HCT116 (cell line): ENCODE measurements around the gene DDX39A. TPM values are rescaled to one million over a fixed set of nuclear protein-coding genes. Genes with fewer than 3 reads are reported as not detected.

Source experiments
- ATAC-seq: fragments of 200-7000 bp; cut with Tn5 transposase; 2 replicates; pipeline ENCODE4 v1.9.1; 2020; ENCODE audit warnings: mild to moderate bottlenecking, moderate library complexity
- BruUV-seq: library from RNA; stranded (reverse); fragments of 400-500 nt; replicated peaks from 2 replicates; lab custom pipeline; 2021; lab: Mats Ljungman, UMichigan
- CTCF ChIA-PET: fragments of 300-600 bp; sonication (Branson Sonifier 250); formaldehyde crosslinking; loops from one replicate; lab custom pipeline; 2021; ENCODE audit warnings: antibody characterized with exemption; lab: Charles Lee
- POLR2A ChIA-PET: fragments of 300-600, 350-600 bp; sonication (Branson Sonifier 250); formaldehyde crosslinking; loops from one replicate; lab custom pipeline; 2021; ENCODE audit warnings: antibody characterized with exemption; lab: Charles Lee
- RAD21 ChIA-PET, 2 experiments: fragments of 300-600 bp; sonication (Branson Sonifier 250); formaldehyde crosslinking; loops; one replicate each; lab custom pipeline; 2023; ENCODE audit warnings: low total read pairs in 2 of 2; ENCODE audit not compliant: uncharacterized antibody in 2 of 2, unreplicated experiment in 2 of 2, low non-redundant PET in 1 of 2; lab: Charles Lee
- DNase-seq: peaks from one replicate; pipeline ENCODE4 v3.0.0-alpha.2; 2010; ENCODE audit warnings: low read depth, low spot score
- H2AFZ ChIP-seq: fragments of 200-600 bp; shearing (Covaris generic), sonication (generic); 2 replicates; pipeline ENCODE4 v1.6.1; 2017; ENCODE audit warnings: low read depth, mixed run types, mixed read lengths, antibody characterized with exemption, low read length; ENCODE audit not compliant: poor library complexity, severe bottlenecking
- H3K27ac ChIP-seq: 2 replicates; pipeline ENCODE4 v1.5.1; 2012; ENCODE audit warnings: low read depth, low read length
- H3K27me3 ChIP-seq: fragments of 200-600 bp; sonication (generic); 2 replicates; pipeline ENCODE4 v1.6.1; 2016; ENCODE audit warnings: mixed run types, low read length, mixed read lengths; ENCODE audit not compliant: insufficient read depth
- H3K36me3 ChIP-seq, 2 experiments: fragments of 200-500 bp in 1 of 2; fragments of 200-600 bp in 1 of 2; sonication (Bioruptor generic) in 1 of 2; sonication (generic) in 1 of 2; 2 replicates each; pipeline versions ENCODE4 v1.5.1 to v1.6.1; 2014 to 2016; ENCODE audit warnings: low read length in 2 of 2, inconsistent platforms in 1 of 2, mixed read lengths in 1 of 2, mixed run types in 1 of 2; ENCODE audit not compliant: insufficient read depth in 2 of 2, control insufficient read depth in 1 of 2
- H3K4me1 ChIP-seq, 2 experiments: fragments of 200-600 bp in 1 of 2; sonication (generic) in 1 of 2; 2 replicates each; pipeline versions ENCODE4 v1.5.1 to v1.6.1; 2012 to 2017; ENCODE audit warnings: low read length in 2 of 2, inconsistent platforms in 1 of 2, mild to moderate bottlenecking in 1 of 2, mixed read lengths in 1 of 2, mixed run types in 1 of 2, moderate library complexity in 1 of 2; ENCODE audit not compliant: insufficient read depth in 2 of 2, control insufficient read depth in 1 of 2
- H3K4me2 ChIP-seq: fragments of 200-600 bp; sonication (generic); 2 replicates; pipeline ENCODE4 v1.6.1; 2017; ENCODE audit warnings: mixed run types, low read length, mixed read lengths
- H3K4me3 ChIP-seq, 2 experiments: fragments of 200-600 bp in 1 of 2; sonication (generic) in 1 of 2; replicated peaks in 1 of 2; 2 replicates each; pipeline ENCODE4 v1.5.1; 2011 to 2016; ENCODE audit warnings: low read length in 2 of 2, control low read depth in 1 of 2, low read depth in 1 of 2, mild to moderate bottlenecking in 1 of 2, mixed read lengths in 1 of 2, mixed run types in 1 of 2
- H3K79me2 ChIP-seq: fragments of 200-600 bp; sonication (generic); 2 replicates; pipeline ENCODE4 v1.6.1; 2017; ENCODE audit warnings: mild to moderate bottlenecking, mixed run types, low read length, moderate library complexity, mixed read lengths; ENCODE audit not compliant: insufficient read depth
- H3K9ac ChIP-seq: fragments of 200-600 bp; sonication (generic); 2 replicates; pipeline ENCODE4 v1.6.1; 2016; ENCODE audit warnings: low read length, mixed read lengths
- H3K9me2 ChIP-seq: fragments of 200-600 bp; sonication (generic), shearing (Covaris generic); 2 replicates; pipeline ENCODE4 v1.6.1; 2017; ENCODE audit warnings: mixed run types, mild to moderate bottlenecking, moderate library complexity; ENCODE audit not compliant: insufficient read depth
- H3K9me3 ChIP-seq, 2 experiments: fragments of 200-500 bp in 1 of 2; fragments of 200-600 bp in 1 of 2; sonication (Bioruptor generic) in 1 of 2; sonication (generic) in 1 of 2; 2 replicates each; pipeline ENCODE4 v1.6.1; 2014 to 2017; ENCODE audit warnings: low read length in 2 of 2, mixed read lengths in 2 of 2, inconsistent platforms in 1 of 2, low read depth in 1 of 2, mild to moderate bottlenecking in 1 of 2, mixed run types in 1 of 2, moderate library complexity in 1 of 2; ENCODE audit not compliant: control insufficient read depth in 1 of 2, insufficient read depth in 1 of 2
- H4K20me1 ChIP-seq: fragments of 200-600 bp; sonication (generic), shearing (Covaris generic); 2 replicates; pipeline ENCODE4 v1.6.1; 2017; ENCODE audit warnings: mixed run types, mild to moderate bottlenecking, moderate library complexity; ENCODE audit not compliant: insufficient read depth
- ATF3 ChIP-seq: IDR thresholded peaks from 2 replicates; pipeline ENCODE4 v1.6.1; 2012
- CBX3 ChIP-seq: IDR thresholded peaks from 2 replicates; pipeline ENCODE4 v1.6.1; 2012; ENCODE audit warnings: low read depth
- CTCF ChIP-seq, 3 experiments: fragments of 200-600 bp in 1 of 3; sonication (generic) in 1 of 3; IDR thresholded peaks in 2 of 3; conservative IDR thresholded peaks in 1 of 3; 2 replicates each; pipeline ENCODE4 v1.5.1; 2012 to 2017; ENCODE audit warnings: low read depth in 2 of 3, low read length in 2 of 3, antibody characterized with exemption in 1 of 3, borderline replicate concordance in 1 of 3, control low read depth in 1 of 3, mild to moderate bottlenecking in 1 of 3, mixed read lengths in 1 of 3, mixed run types in 1 of 3, moderate library complexity in 1 of 3; ENCODE audit not compliant: insufficient read depth in 1 of 3
- ELF1 ChIP-seq: IDR thresholded peaks from 2 replicates; pipeline ENCODE4 v1.6.1; 2012; ENCODE audit warnings: low read depth, borderline replicate concordance
- EZH2 ChIP-seq: fragments of 200-600 bp; sonication (generic); IDR thresholded peaks from 2 replicates; pipeline ENCODE4 v1.6.1; 2017; ENCODE audit warnings: antibody characterized with exemption, mixed run types
- EZH2phosphoT487 ChIP-seq: fragments of 200-600 bp; IDR thresholded peaks from 2 replicates; pipeline ENCODE4 v1.6.1; 2018; ENCODE audit warnings: antibody characterized with exemption, borderline replicate concordance
- FOSL1 ChIP-seq: IDR thresholded peaks from 2 replicates; pipeline ENCODE4 v1.6.1; 2012; ENCODE audit warnings: low read depth
- POLR2A ChIP-seq: IDR thresholded peaks from 2 replicates; pipeline ENCODE4 v1.7.0; 2011; ENCODE audit warnings: borderline replicate concordance; ENCODE audit not compliant: insufficient read depth, insufficient read length; ENCODE audit errors: extremely low read depth
- POLR2AphosphoS5 ChIP-seq: IDR thresholded peaks from 2 replicates; pipeline ENCODE4 v1.6.1; 2011; ENCODE audit warnings: mild to moderate bottlenecking, low read depth, low read length, moderate library complexity
- RAD21 ChIP-seq: IDR thresholded peaks from 2 replicates; pipeline ENCODE4 v1.6.1; 2012; ENCODE audit warnings: low read depth, mild to moderate bottlenecking
- SIN3A ChIP-seq: IDR thresholded peaks from 2 replicates; pipeline ENCODE4 v1.6.1; 2012; ENCODE audit warnings: low read depth
- SP1 ChIP-seq: IDR thresholded peaks from 2 replicates; pipeline ENCODE4 v1.6.1; 2012; ENCODE audit warnings: low read depth
- SRF ChIP-seq: IDR thresholded peaks from 2 replicates; pipeline ENCODE4 v1.6.1; 2012; ENCODE audit warnings: low read depth
- TCF7L2 ChIP-seq: IDR thresholded peaks from 2 replicates; pipeline ENCODE4 v1.7.0; 2011; ENCODE audit warnings: borderline replicate concordance, inconsistent platforms; ENCODE audit not compliant: insufficient read depth, insufficient read length; ENCODE audit errors: extremely low read depth
- ZBTB33 ChIP-seq: IDR thresholded peaks from 2 replicates; pipeline ENCODE4 v1.6.1; 2011; ENCODE audit warnings: mild to moderate bottlenecking, low read length, moderate library complexity; ENCODE audit not compliant: insufficient replicate concordance; ENCODE audit errors: extremely low read depth
- ZFX ChIP-seq: fragments of 450-650 bp; IDR thresholded peaks from 2 replicates; pipeline ENCODE4 v1.6.1; 2017
- ZNF274 ChIP-seq: fragments of 200-500 bp; sonication (Bioruptor generic); IDR thresholded peaks from 2 replicates; pipeline ENCODE4 v1.6.1; 2014; ENCODE audit warnings: mild to moderate bottlenecking, low read depth, low read length, inconsistent platforms
- intact Hi-C: fragments of 100-400 bp; cut with micrococcal nuclease; formaldehyde crosslinking; loops from 2 replicates; pipeline ENCODE4 v1.10.0; 2022
- total RNA-seq: library from RNA; stranded (reverse); gene quantifications from one replicate; pipeline ENCODE4 v1.2.1, GENCODE V29; 2021; ENCODE audit not compliant: unreplicated experiment

The DDX39A gene
- total RNA-seq, 1 experiment from 2014 or later, result 152 TPM

GRCh38 chr19:14460935-14461334 is 41.8 kb upstream of the DDX39A start:
- Histone ChIP-seq H3K4me3 (no peak overlapping the region), H3K36me3 (peaks cover 17 to 18% of the 10 kb centered on the region in 2 experiments), H3K79me2 (no peaks in the 10 kb centered on the region), H3K27me3 (no peaks in the 10 kb centered on the region), H3K4me1 (no peaks in the 10 kb centered on the region), H4K20me1 (no peaks in the 10 kb centered on the region), H3K9me3 (no peaks in the 10 kb centered on the region), H3K9ac (no peak overlapping the region), H2AFZ (no peak overlapping the region), H3K9me2 (no peaks in the 10 kb centered on the region), H3K4me2 (no peak overlapping the region), H3K27ac (no peak overlapping the region)
- no TSS peak for BruUV-seq
- POLR2A ChIA-PET, result no interaction called here
- DNase-seq (no peak), ATAC-seq (no peak)
- CTCF ChIA-PET, result no interaction called here
- RAD21 ChIA-PET, result no interaction called here
- intact Hi-C loops, result no loop called here
- TF ChIP-seq SRF (no peak), EZH2 (no peak)

GRCh38 chr19:14459703-14460102 is 40.6 kb upstream of the DDX39A start:
- CTCF ChIA-PET, result interaction anchor here (1.0 kb wide), 1 partner anchor 13 kb away, joined by 3 read pairs; no protein-coding TSS in a partner anchor
- no peaks in the 10 kb centered on the region for H3K9me3 ChIP-seq
- H3K36me3 ChIP-seq, result peaks cover 11 to 15% of the 10 kb centered on the region in 2 experiments; a peak in 3 of 4 replicates
- H3K4me1 ChIP-seq, result no peaks in the 10 kb centered on the region
- no peak for DNase-seq
- no TSS peak for BruUV-seq
- H3K4me3 ChIP-seq, result no peak overlapping the region
- H3K9me2 ChIP-seq, result no peaks in the 10 kb centered on the region
- H3K27ac ChIP-seq, result no peak overlapping the region
- no peaks in the 10 kb centered on the region for H4K20me1 ChIP-seq
- H3K9ac ChIP-seq, result no peak overlapping the region
- no peak overlapping the region for H3K4me2 ChIP-seq
- intact Hi-C loops, result no loop called here
- no peaks in the 10 kb centered on the region for H3K79me2 ChIP-seq
- no peak for TF ChIP-seq ZFX
- TF ChIP-seq ELF1, result no peak
- TF ChIP-seq CTCF (IDR thresholded peaks at IDR 0.05 in 2 of 3, conservative IDR thresholded peaks at IDR 0.05 in 1 of 3; ENCODE audit: borderline replicate concordance in 1 of 3, insufficient read depth in 1 of 3, low read depth in 2 of 3, low read length in 2 of 3), result no peak
- no peak for TF ChIP-seq ATF3
- no peak for TF ChIP-seq SRF
- TF ChIP-seq TCF7L2, result no peak
- TF ChIP-seq EZH2, result no peak
- TF ChIP-seq SP1, result no peak
- TF ChIP-seq EZH2phosphoT487, result no peak
- no peak for TF ChIP-seq CBX3
- no peak for TF ChIP-seq ZNF274
- no peak for TF ChIP-seq ZBTB33
- TF ChIP-seq RAD21, result no peak
- TF ChIP-seq FOSL1, result no peak
- TF ChIP-seq POLR2AphosphoS5, result no peak
- no peak for TF ChIP-seq POLR2A
- no peak for TF ChIP-seq SIN3A
- ATAC-seq, result no peak
- H2AFZ ChIP-seq, result no peak overlapping the region
- POLR2A ChIA-PET, result no interaction called here
- RAD21 ChIA-PET, result no interaction called here
- H3K27me3 ChIP-seq, result no peaks in the 10 kb centered on the region
